HG03039 (cell line): ENCODE results near the gene SPP1.
"Not testable (repeated sequence)": the region's sequence is repeated elsewhere in the genome, so short reads cannot be mapped to it uniquely, and the experiment has no call there.

Source experiments
- ATAC-seq: cut with Tn5 transposase; IDR thresholded peaks from one replicate; pipeline ENCODE4 v1.9.1; 2021; ENCODE audit warnings: mild to moderate bottlenecking, moderate library complexity; ENCODE audit not compliant: unreplicated experiment

Gene SPP1

GRCh38 chr4:87975466-87975865, at the start of gene SPP1:
Gene SPP1, plus strand, starts transcription at chr4:87975714. Its CDS starts 1,182 bp downstream, at chr4:87976896.
- no peak for ATAC-seq

DNA sequence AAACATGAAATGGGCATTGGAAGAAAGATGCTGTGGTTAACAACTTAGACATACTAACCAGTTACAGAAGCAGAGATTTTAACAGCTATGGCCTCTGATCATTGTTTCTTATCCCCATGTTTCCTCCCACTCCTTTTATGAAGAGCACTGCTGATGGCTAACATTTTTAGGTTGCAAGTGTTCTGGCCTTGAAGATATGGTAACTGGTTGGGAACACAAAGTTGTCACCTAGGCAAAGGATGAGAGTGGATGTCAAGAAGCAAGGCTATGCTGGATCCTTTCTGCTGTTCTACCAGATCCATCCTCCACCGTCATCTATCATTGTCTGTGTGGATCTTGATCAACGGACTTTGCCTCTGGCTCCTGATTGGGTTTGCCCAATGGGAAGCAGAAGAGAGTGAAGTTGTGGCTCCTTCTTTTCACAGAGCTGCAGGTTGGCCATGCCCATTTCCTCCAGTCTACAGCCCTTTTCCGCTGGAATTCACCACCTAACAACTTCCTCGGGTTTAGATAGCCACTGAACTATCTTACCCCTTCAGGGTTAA, 48.9 kb upstream of the SPP1 start:
- no peak for ATAC-seq

GRCh38 chr4:87930629-87931028, 44.9 kb upstream of the SPP1 start:
- no peak for ATAC-seq

DNA sequence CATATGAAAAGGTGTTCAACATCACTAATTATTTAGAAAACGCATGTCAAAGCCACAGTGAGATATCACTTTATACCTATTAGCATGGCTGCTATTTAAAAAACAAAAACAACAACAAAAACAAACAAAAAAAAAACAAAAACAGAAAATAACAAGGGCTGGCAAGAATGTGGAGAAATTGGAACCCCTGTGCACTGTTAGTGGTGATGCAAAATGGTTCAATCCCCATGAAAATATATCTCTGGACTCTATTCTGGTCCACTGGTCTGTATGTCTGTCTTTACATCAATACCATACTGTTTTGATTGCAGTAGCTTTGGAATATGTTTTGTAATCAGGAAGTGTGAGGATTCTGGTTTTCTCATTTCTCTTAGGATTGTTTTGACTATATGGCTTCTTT, 43.6 kb upstream of the SPP1 start:
- no peak for ATAC-seq

GRCh38 chr4:87932718-87933141, 42.8 kb upstream of the SPP1 start:
- ATAC-seq = no peak

- ATAC-seq = no peak
These were observed 42.2 kb upstream of the SPP1 start for GRCh38 chr4:87933337-87933736.

- ATAC-seq = no peak
These were observed 41.3 kb upstream of the SPP1 start for GRCh38 chr4:87934157-87934704.

GRCh38 chr4:87934973-87935372, 40.5 kb upstream of the SPP1 start:
- no peak for ATAC-seq

DNA sequence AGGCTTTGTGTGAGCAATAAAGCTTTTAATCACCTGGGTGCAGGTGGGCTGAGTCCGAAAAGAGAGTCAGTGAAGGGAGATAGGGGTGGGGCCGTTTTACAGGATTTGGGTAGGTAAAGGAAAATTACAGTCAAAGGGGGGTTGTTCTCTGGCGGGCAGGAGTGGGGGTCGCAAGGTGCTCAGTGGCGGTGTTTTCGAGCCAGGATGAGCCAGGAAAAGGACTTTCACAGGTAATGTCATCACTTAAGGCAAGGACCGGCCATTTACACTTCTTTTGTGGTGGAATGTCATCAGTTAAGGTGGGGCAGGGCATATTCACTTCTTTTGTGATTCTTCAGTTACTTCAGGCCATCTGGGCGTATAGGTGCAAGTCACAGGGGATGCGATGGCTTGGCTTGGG, 39.6 kb upstream of the SPP1 start:
- ATAC-seq = not testable (repeated sequence)

GRCh38 chr4:87937523-87937922, 38.0 kb upstream of the SPP1 start:
- ATAC-seq = no peak

- ATAC-seq = no peak
These were observed 36.8 kb upstream of the SPP1 start for GRCh38 chr4:87938746-87939145.

- ATAC-seq = no peak
These were observed 35.4 kb upstream of the SPP1 start for GRCh38 chr4:87939978-87940690.

DNA sequence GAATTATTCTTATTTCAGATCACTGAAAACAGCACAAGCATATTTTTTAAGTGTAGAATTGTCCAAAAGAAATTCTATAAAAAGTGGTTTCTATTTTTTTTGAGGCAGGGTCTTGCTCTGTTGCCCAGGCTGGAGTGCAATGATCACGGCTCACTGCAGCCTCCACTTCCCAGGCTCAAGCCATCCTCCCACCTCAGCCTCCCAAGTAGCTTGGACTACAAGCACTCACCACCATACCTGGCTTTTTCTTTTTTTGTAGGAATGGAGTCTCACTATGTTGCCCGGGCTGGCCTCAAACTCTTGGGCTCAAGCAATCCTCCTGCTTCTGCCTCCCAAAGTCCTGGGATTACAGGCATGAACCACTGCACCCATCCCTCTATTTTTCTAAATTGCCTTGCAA, 34.7 kb upstream of the SPP1 start:
- ATAC-seq = not testable (repeated sequence)

DNA sequence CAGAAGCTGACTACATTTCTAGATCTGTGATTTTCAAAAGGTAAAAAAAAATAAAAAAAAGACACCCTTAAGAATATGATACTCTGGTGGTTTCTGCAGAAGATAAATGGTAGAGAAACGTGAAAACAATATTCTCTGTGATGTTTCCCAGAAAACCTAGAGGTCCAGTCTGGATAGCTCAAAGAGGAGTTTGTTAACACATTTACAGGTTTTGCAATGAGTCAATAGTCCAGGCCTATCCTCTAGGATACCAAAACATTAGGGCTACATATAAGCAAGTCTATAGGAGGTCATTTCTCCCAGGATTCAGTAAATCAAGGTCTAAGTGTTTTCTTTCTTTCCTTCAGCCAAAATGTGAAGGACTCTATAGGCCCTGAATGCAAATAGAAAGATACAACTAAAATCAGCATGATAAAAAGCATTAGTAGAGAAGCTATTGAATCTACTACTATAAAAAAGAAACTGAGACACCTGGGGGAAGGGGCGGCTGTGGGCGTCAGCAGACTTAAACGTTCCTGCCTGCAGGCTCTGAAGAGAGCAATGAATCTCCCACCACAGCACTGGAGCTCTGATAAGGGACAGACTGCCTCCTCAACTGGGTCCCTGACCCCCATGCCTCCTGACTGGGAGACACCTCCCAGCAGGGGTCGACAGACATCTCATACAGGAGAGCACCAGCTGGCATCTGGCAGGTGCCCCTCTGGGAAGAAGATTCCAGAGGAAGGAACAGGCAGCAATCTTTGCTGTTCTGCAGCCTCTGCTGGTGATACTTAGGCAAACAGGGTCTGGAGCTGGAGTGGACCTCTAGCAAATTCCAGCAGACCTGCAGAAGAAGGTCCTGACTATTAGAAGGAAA, 33.7 kb upstream of the SPP1 start:
- ATAC-seq = no peak

DNA sequence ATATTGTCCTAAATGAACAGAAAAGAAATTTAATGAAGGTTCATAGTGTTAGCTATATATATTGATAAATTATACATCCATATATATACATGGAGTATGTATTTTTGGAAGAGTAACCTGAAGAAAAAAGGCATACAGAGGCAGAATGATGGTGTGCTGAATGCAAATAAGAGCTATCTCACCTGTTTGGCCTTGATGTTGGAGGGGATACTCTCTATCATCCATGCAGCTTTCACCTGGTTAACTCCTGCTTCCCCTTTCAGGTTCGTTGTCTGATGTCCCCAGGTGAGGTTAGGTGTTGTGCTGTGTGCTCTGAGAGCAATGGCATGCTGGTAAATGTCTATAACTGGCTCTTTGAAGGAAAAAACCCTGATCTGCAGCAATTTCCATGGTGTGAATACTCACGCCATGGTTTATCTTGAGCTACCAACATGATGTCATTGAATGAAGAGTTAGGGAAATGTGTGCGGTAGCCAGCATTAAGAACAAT, 31.8 kb upstream of the SPP1 start:
- ATAC-seq = no peak

DNA sequence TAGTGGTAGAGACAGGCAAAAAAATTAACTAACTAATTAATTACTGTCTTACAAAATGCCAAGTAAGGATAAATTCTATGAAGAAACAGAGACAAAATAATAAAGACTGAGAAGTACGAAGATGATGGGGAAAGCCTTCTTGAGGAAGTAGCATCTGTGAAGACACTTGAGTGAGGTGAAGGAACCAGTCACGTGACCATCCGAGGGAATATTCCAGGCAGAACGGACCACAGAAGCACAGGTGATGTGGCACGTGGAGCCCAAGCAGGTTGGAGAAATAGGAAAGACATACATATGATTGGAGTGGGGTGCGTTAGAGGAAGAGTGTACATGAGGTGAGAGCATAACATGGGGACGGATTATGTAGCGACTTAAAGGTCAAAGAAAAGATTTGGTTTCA, 30.5 kb upstream of the SPP1 start:
- no peak for ATAC-seq

- no peak for ATAC-seq
These were observed 28.7 kb upstream of the SPP1 start for GRCh38 chr4:87946766-87947165.

DNA sequence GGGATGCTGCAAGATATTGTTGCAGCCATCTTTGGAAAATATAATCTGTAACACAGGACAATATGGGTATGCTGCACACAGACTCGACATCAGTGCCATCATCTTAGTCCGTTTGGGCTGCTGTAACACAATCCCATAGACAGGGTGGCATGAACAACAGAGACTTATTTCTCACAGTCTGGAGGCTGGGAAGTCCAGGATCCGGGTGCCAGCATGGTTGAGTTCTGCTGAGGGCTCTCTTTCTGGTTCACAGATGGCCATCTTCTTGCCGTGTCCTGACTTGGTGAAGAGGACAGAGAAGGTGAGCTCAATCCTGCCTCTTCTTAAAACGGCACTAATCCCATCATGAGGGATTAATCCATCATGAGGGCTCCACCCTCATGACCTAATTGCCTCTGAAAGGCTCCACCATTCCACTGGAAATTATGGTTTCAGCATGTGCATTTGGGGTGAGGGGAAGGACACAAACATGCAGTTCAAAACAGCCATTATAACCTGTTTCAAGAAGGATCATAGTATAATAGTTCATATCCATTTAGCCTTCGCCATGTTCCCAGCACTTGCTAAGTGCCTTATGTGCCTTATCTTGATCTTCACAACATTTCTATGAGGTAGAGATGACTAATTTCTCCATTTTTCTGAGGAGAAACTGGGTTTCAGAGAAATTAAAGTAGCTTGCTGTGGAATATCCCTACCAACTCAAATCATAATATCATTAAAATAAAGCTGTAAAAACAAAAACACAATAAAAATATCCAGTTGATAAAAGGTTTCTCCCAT, 27.9 kb upstream of the SPP1 start:
- ATAC-seq = no peak

DNA sequence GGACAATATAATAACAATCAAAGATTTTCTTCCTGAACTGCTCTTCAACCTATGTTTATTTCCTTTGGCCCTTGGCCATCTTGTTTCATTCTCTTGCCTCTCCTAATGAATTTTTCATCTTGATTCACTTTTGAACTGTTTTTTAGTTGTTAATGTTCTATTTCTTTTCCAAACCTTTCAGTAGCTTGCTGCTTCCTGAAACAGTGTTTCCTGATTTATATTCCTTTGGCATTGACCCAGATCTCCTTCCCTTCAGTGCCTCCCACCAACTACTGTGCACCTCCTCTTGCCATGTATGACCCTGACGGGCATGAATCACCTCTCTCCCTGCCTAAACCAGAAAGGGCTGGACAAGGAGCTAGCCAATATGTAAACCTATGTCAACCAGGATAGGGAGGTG, 25.6 kb upstream of the SPP1 start:
- ATAC-seq = no peak

DNA sequence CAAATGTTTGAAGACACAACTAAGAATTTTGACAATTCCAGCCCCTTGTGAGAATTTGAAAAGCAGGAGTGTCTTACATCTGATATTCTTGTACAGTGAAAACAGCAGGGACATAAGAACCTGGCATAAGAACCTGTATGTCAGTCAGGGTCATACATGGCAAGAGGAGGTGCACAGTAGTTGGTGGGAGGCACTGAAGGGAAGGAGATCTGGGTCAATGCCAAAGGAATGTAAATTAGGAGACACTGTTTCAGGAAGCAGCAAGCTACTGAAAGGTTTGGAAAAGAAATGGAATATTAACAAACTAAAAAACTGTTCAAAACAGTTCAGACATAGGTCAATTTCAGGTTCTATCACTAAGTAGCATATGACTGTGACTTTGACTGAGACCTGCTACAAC, 25.0 kb upstream of the SPP1 start:
- no peak for ATAC-seq
